G401 (cell line): ENCODE data around the gene FAM227B. TPM values are rescaled to one million over a fixed set of nuclear protein-coding genes. Genes with fewer than 3 reads are reported as not detected.
A peak's percentile ranks its signal among the peaks of the same experiment; 100 is the strongest.
"Not testable (repeated sequence)": the region's sequence is repeated elsewhere in the genome, so short reads cannot be mapped to it uniquely, and the experiment has no call there.

Source experiments
- DNase-seq: peaks from one replicate; pipeline ENCODE4 v3.0.0-alpha.2; 2015; ENCODE audit warnings: low spot score
- in situ Hi-C: cut with HindIII; loops from 2 replicates; pipeline ENCODE4 v1.10.0; 2016; ENCODE audit warnings: low sequenced_read_pairs, mixed read lengths
- total RNA-seq: library from RNA; depleted of rRNA; stranded (reverse); fragments of >200 nt; shearing (Covaris generic); gene quantifications from 2 replicates; pipeline ENCODE4 v1.2.3, GENCODE V29; 2014; rRNA removed

Gene FAM227B, protein sequence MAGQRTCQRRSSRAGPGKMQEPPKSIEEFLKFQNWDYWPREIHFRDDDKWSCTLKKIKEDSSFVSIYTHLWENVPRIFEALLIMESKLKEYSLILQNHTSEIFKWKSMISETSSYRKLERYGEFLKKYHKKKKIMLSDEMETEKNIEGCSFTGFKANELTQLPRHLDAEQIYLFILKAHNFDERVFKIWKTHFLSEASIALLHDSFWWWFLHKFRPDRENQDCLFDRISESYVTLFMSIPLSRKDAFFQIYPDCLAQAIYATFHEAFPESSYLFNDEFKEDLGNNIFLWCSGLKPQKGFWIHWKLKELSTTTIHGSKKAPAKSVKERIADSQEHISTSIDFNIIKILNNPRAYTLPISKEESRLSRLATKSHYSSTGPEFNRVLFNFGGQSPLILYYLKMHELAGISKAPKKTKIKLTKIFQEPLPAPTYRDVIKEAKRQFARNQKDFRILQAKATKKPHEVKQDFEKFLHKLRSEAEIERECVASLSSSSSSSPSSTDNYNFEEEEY
- total RNA-seq, result 0.12 and 8.2 TPM in 2 replicates

DNA sequence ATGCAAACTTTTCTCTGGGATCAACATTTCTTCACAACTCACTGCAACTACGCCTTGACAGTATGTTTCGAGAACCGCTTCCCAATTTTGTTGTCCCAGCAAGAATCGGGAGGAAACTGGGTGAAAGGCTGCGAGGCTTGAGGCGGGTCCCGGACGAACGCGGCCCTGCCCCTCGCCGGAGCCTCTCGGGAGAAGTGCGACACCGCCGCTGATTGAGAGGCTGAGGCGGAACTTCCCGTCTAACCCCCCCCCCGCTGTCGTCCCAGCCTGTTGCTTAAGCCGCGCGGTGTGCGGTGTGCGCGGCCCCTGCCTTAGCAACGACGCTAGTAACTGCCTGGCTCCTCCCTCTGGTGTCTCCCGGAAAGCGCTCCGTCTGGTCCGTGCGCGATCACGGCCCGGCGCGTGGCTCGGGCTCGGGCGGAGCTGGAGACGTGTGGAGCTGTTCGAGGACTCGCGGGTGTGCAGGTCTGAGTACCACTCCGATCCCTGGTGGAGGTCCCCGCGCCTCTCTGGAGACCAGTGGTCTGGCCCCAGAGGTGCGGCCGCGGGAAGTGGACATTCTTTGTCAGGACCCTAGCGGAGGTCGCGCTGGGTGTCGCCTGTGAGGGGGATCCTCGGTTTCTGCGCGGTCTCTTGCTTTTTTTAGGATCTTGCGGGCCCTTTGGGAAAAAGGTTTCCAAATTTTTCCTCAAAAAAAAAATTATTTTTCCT is at the start of gene FAM227B, which contains the start of gene DTWD1:
FAM227B (minus strand) TSS at position 161 of the 711 bp plus-strand sequence. CDS start 5,647 bp downstream, outside the sequence.
DTWD1 (plus strand) TSS at position 391 of the 711 bp plus-strand sequence. CDS start 4,120 bp downstream, outside the sequence.
- DNase-seq, result peak; percentile 95
- in situ Hi-C loops, result no loop called here

DNA sequence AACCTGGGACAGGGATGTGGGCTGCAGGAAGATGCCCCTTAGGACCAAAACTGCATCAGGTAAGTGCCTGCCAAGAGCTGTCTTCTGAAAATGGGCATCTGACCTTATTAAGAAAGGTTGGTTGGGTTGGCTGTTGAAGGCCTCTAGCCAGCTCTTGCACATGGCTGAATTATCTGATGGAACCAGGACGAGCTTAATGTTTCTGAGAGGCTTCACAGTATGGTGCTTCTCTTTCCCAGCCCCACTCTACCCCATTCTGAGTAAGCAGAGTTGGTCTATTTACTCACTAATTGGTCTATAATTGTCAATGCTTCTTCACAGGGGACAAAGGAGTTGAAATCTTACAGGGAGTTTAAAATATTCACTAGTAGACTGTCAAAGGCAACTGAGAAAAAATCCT is 48.7 kb upstream of the FAM227B start:
- in situ Hi-C loops, result no loop called here
- no peak for DNase-seq

DNA sequence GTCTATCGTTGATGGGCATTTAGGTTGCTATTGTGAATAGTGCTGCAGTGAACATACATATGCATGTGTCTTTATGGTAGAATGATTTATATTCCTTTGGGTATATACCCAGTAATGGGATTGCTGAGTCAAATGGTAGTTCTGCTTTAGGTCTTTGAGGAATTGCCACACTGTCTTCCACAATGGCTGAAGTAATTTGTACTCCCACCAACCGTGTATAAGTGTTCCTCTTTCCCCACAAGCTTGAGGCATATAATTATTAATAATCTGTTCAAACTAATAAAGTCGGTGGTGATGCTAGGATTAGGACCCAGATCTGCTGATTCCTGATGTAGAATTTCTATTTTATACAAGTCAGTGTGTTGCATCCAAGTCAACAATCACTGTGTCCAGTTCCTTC is 45.9 kb upstream of the FAM227B start:
- DNase-seq, in situ Hi-C loops: not testable (repeated sequence)

DNA sequence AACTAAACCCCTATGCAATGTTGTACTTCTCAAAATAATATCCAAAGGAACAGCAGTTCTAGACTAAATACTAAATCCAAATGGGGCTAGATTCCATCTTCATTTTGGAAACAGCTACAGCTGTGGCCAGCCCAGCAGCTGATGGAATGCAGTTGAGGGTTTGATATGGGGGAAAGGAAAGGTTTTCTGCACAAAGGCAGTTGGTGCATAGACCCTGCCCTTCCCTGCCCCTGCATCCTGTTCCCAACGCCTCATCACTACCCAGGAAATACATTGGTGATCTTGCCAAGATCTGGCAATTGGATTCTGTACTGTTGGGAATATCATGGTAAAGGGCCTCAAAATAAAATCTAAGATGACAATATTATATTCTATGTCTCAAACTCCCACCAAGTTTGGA is 44.1 kb upstream of the FAM227B start:
- in situ Hi-C loops, result no loop called here
- DNase-seq, result no peak

DNA sequence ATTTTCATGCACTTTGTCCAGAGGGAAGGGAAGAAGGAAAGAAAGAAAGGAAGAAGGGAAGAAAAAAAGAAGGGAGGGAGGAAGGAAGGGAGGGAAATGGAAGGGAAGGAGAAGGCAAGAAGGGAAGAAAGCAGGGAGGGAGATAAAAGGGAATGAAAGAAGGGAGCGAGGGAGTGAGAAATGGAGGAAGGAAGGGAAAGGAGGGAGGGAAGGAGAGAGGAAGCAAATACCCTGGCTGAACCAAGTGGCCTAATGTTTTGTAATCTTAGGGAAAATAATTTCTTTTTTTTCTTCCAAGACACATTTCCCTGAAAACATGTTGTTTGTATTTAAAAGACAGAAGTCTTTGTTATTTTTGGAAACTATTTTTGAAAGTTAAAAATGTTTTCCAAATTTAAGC is 36.1 kb upstream of the FAM227B start:
- in situ Hi-C loops, result no loop called here

DNA sequence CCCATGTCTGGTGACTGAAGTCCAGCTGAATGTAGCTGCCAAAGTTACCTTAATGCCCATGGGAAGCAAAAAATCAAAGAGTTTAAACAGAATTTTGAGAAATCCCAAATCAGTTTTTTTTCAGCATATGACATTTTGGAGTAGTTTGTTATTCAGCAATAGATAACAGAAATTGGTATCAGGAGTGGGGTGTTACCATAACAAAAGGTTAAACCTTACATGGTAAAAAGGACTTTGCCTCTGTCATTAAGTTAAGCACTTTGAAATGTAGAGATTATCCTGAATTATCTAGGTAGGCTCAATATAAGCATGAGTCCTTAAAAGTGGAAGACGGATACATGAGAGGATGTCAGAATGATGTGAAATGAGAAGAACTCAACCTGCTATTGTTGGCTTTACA is 32.3 kb upstream of the FAM227B start:
- in situ Hi-C loops, result no loop called here
- no peak for DNase-seq

More for the DNA sequence above, 36.1 kb upstream of the FAM227B start:
- no peak for DNase-seq

DNA sequence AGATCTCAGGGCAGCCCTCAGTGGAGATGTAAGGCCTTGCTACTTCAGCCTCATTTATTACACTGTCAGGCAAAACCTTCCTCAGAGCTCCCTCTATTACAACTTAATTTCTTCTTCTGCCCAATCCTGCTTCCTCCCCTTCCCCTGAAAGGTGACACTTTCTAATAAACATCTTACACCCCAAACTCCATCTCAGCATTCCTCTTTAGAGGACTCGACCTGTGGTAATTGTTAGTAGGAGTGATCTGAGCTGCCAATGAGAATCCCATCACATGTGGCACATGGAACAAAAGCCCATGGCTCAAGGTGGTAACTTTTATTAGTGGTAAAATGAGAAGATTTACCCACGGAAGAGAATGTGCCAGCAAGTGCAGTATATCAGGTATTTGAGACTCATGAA is 30.1 kb upstream of the FAM227B start:
- in situ Hi-C loops, result no loop called here
- no peak for DNase-seq

DNA sequence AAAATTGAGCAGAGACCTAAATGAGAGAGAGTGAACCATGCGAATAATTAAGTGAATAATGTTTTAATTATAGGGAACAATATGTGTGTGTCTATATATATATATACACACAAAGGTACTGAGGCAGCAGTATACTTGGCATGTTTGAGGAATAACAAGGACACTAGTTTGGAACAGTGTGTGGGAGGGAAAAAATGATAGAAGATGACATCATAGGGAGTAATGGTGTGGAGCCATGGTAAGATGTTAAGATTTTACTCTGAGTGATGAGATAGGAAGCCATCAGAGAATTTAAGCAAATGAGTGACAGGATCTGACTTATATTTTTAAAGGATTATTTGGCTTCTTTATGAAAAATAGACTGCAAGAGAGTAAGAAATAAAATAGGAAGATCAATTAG is 29.4 kb upstream of the FAM227B start:
- in situ Hi-C loops, result no loop called here
- DNase-seq, result no peak

DNA sequence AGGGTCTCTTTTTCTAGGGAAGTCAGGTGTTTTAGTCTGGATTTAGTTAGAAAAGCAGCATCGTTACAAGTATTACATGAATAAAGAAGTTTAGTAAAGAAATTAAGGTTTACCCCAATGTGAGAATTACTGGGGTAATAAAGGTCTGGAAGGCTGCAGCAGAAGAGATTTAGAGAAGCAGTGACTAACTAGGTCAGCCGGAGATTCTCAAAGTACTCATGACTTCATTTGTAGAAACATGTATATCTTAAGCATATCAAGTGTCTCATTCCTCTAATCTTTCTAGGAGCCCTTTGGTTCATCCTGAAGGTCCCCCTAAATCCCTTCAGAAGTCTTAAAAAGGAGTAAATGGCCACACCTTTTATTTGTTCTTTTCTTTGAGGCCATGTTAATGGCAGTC is 26.3 kb upstream of the FAM227B start:
- in situ Hi-C loops, result no loop called here
- no peak for DNase-seq

DNA sequence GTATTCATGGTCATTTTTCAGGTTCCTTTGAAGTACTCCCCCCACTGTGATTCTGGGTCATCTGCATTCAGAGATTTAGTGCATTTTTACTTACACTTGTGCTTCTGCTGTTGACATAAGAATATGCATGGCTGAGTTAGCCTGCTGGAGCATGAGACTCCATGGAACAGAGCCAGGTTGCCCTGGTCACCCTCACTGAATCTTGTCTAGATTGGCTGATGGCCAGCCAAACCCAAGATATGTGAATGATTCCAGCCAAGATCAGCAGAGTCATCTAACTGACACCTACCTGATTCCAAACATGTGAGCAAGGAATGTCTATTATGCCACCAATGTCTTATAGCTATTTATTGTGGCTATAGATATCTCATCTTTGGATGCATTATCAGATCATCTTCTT is 25.3 kb upstream of the FAM227B start:
- peak; percentile 21 for DNase-seq
- in situ Hi-C loops, result no loop called here

DNA sequence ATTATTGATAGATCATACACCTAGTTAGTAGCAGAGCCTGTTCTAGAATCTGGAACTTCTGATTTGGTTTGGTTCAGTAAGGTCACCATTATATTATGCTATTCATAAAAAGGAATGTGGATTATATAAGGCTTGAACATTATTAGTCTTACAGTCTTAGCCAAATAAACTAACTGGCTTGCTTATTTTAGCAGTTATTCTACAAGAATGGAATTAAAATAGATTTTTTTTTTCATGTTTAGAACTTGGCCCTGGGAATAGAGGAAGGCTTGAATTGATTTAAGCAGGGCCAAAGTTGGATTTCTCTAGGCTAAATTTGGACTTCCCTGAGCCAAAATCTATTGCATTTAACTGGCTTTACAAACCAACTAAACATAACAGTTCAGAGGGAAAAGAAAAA is 24.7 kb upstream of the FAM227B start:
- no peak for DNase-seq
- in situ Hi-C loops, result no loop called here

DNA sequence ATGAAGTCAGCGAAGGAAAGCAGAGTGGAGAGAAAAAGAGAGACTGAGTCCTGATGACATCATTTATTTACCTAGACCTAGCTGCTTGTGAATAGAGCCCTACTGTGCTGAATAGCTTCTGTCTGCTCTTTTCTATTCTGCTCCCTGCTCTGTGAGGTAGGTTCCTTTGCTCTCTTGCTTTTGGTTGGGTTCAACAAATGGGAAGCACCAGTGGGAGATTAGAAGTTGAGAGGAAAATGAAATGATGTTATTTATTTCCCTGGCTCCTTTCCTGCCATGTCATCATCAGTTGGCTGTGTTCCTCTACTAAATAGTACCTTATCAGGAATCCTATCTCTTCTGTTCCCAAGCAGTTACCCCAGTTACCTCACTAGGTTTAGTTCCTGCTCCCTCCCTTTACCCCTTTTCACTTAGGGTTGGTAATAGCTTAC is 23.8 kb upstream of the FAM227B start:
- in situ Hi-C loops, result no loop called here
- no peak for DNase-seq

DNA sequence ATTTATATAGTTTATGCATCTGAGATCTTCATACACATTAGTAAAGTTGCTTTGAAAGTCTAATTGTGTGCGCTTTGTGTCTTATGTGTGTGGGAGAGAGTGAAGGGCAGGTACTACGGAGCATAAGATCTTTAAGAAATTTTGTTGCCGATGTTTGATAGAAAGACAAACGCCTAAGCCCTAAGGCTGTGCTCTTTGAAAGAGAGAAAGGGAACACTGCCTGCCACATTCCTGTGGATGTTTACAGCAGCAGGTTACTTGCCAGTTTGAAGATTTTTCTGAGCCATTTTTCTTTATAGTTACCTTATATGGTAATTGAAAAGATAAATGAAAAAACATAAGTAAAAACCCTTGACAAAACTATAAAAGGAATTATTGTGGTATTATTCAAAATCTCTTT is 17.2 kb upstream of the FAM227B start:
- in situ Hi-C loops, result no loop called here
- no peak for DNase-seq

DNA sequence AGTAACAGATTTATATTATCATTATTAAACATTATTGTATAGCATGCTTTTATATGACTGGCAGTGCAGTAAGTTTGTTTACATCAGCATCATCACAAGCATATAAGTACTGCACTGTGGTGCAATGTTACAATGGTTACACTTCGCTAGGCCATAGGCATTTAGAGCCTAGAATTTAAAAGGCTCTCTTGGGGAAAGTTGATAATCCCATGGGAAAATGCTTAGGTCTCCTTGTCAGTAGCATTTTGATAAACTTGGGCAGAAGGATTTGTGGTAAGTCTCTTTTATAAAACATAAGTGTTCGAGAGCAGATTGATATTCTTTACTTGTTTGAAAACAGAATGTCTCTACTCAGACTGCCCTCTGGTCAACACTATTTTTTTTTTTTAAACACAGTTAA is 7.8 kb upstream of the FAM227B start:
- no peak for DNase-seq
- in situ Hi-C loops, result no loop called here

DNA sequence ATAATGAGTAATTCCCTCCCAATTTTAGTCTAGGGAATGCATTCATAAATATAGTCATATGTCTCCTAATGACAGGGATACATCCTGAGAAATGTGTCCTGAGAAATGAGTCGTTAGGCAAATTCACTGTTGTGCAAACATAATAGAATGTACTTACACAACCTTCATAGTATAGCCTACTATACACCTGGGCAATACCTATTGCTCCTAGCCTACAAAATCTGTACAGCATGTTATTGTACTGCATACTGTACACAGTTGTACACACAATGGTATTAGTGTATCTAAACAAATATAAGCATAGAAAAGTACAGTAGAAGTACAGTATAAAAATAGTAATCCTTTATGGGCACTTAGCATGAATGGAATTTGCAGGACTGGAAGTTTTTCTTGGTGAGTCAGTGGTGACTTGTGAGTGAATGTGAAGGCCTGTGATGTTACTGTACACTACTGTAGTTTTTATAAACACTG is 6.8 kb upstream of the FAM227B start:
- DNase-seq, result no peak
- in situ Hi-C loops, result no loop called here

DNA sequence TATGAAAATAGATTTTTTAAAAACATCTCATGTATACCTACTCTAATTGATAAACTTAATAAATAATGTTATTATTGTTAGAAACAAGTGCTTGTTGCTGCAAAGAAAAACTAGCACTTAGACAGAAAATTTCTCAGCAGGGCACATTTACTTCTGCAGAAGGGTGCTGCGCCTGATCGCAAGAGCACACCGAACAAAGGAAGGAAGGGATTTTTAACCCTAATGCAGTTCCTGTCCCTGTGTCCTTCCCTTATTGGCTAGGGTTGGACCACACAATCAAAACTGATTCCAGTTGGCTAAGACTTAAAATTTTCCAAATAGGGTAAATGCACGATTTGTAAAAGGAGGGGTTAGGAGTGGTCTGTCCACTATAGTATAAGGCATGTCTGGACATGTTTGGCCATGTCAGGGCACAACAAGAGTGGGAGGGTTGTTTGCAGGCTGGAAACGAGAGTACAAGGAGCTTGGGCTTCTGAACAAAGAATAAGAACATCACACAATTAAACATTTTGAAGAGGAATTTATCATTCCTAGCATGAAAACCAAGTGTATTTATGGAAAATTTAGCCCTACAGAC is 4.9 kb upstream of the FAM227B start:
- DNase-seq, result no peak
- in situ Hi-C loops, result no loop called here

DNA sequence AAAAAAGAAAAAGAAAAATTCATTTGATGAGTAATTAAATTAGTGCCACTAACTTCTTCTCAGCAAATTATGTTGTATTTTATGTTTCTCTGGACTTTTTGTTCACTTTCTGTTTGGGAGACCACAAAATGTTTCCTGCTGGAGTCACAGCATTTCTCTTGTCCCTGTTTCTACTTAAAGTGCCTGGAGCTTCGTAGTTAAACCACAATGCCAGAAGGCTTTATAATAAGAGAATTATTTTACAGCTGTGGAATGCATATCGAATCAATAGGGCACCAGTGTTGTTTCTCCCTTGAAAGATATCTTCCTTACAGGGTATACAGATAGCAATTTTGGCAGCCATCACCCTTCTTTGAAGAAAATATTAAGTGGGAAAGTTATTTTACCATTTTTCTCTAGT is 3.4 kb upstream of the FAM227B start:
- DNase-seq, result no peak
- in situ Hi-C loops, result no loop called here

DNA sequence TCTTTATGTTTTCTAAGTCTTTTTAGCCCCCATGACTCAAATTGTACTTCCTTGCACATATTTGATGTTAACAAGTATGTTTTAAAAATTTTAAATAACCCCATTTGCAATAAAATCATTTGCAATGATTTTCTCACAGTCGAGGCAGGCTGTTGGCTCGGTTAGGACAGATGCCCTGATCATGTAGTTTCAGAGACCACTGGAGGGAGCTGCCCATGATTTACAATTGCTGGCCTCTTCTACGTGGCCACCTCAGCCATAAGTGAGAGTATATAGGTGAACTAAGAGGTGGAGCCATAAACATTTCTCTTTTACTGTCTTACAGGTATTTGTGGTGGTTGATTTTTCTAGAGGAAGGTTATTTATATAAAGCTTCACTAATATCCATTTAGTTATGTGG is 1.9 kb upstream of the FAM227B start:
- in situ Hi-C loops, result no loop called here

DNA sequence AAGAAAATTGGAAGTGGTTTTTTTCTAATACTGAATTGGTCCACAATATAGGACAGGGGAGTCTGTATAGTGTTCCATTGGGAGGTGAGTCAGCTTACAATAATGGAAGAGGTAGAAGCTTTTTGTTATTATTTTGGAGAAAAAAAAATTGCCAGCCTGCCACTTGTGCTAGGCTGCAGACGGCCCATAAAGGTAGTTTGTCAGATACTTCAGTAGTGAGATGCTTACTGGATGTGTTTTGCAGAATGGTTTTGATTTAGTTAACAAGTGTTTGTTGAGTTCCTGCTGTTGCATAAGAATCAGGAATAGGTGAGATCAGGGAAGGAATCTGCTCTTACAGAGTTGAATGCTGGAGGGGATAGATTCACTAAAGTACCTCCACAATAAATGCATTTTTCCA is 1.3 kb upstream of the FAM227B start:
- peak; percentile 19 for DNase-seq
- in situ Hi-C loops, result no loop called here

More for the DNA sequence above, 1.9 kb upstream of the FAM227B start:
- no peak for DNase-seq

DNA sequence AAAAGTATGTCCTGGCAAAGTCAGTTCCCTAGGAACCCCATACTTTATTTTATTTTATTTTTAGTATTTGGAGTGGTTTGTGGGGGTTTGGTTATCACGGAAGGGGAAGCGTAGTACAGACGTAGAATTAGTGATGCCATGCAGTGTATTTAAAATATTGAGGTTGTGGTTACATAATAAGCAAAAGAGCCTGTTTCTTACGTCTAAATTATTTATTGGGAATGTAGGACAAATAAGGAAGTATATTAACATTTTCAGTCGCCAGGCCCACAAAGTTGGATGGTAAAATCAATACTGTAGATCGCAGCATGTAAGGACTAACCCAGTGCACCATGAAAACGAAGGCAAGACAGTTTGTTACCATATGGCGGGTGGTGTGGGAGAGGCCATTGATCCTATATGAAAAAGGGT is 788 bp upstream of the FAM227B start:
- in situ Hi-C loops, result no loop called here
- peak; percentile 35 for DNase-seq
